K562 (cell line): ENCODE results near the gene FIBP. TPM values are rescaled to one million over a fixed set of nuclear protein-coding genes. Genes with fewer than 3 reads are reported as not detected.

Experiments
- BHLHE40 ChIP-seq: IDR thresholded peaks from 2 replicates; pipeline ENCODE4 v1.6.1; 2011; ENCODE audit warnings: low read length, improper control_type of control experiment
- ETV1 ChIP-seq: fragments of 450-650 bp; conservative IDR thresholded peaks from 2 replicates; pipeline ENCODE4 v1.6.1; 2016; ENCODE audit warnings: missing genetic modification characterization, control low read depth, low read depth, missing compliant biosample characterization
- POLR2H ChIP-seq: IDR thresholded peaks from 2 replicates; pipeline ENCODE4 v1.6.1; 2016; ENCODE audit warnings: missing genetic modification characterization, low read depth, mild to moderate bottlenecking, control low read depth, missing compliant biosample characterization, moderate library complexity
- RB1 ChIP-seq: fragments of 450-650 bp; IDR thresholded peaks from 2 replicates; pipeline ENCODE4 v1.6.1; 2017; ENCODE audit warnings: low read depth, mild to moderate bottlenecking
- SP1 ChIP-seq: sonication (generic); formaldehyde crosslinking; IDR thresholded peaks from 2 replicates; pipeline ENCODE4 v1.8.1; 2022; ENCODE audit warnings: mild to moderate bottlenecking, missing genetic modification reagents
- ZBTB34 ChIP-seq: fragments of 250-450 bp; sonication (Bioruptor Pico); IDR thresholded peaks from 2 replicates; pipeline ENCODE4 v1.8.0; 2021; ENCODE audit warnings: mild to moderate bottlenecking, moderate library complexity
- ZBTB40 ChIP-seq, 2 experiments: fragments of 450-650 bp in 1 of 2; sonication (generic) in 1 of 2; formaldehyde crosslinking in 1 of 2; IDR thresholded peaks; 2 replicates each; pipeline versions ENCODE4 v1.7.1 to v1.9.0; 2016 to 2022; ENCODE audit warnings: inconsistent platforms in 1 of 2, mild to moderate bottlenecking in 1 of 2, missing genetic modification reagents in 1 of 2
- ZNF511 ChIP-seq: sonication (generic); formaldehyde crosslinking; IDR thresholded peaks from 2 replicates; pipeline ENCODE4 v1.8.0; 2022; ENCODE audit warnings: mild to moderate bottlenecking, missing genetic modification reagents
- ZSCAN32 ChIP-seq: fragments of 450-650 bp; formaldehyde crosslinking; IDR thresholded peaks from 2 replicates; pipeline ENCODE4 v1.4.0; 2020; ENCODE audit warnings: mild to moderate bottlenecking, moderate library complexity
- polyA plus RNA-seq, 8 experiments: library from polyadenylated mRNA; depleted of rRNA in 4 of 8; stranded (reverse) in 5 of 8; unstranded in 3 of 8; fragments of >200 nt; fragmentation: Nextera tagmentation in 2 of 8; fragmentation: Illumina TruSeq in 1 of 8; extraction: Ambion mirVana in 2 of 8; extraction: Trizol in 1 of 8; gene quantifications; 2 replicates each; pipeline versions ENCODE4 v1.2.1 to v1.2.3, GENCODE V29; 2011 to 2014; ENCODE audit warnings: inconsistent platforms in 1 of 8, missing spikeins in 1 of 8
- total RNA-seq, 7 experiments: library from RNA; depleted of rRNA in 6 of 7; stranded (reverse); fragments of >200 nt in 6 of 7; fragmentation: Illumina TruSeq in 2 of 7; extraction: Trizol in 2 of 7; gene quantifications; 2 replicates each; pipeline versions ENCODE4 v1.2.1 to v1.2.3, GENCODE V29; 2011 to 2021; ENCODE audit warnings: low replicate concordance in 1 of 7
- TF ChIP-seq, protein P1 (sequence below): sonication (generic); formaldehyde crosslinking; IDR thresholded peaks from 2 replicates; pipeline ENCODE4 v1.5.0; 2020; ENCODE audit warnings: missing genetic modification reagents
- TF ChIP-seq, protein P2 (sequence below): fragments of 200-800 bp; sonication (Bioruptor generic); IDR thresholded peaks from 2 replicates; pipeline ENCODE4 v1.6.1; 2017; ENCODE audit warnings: missing genetic modification characterization, missing compliant biosample characterization

Gene FIBP
- total and polyA plus RNA-seq, 9 of the 15 experiments (the other 6 are each of a cell fraction or from before 2014, with no cell fraction given) = 41.2 to 79.2 (median 48.6) TPM

GRCh38 chr11:65873318-65874156 lies 14.7 kb downstream of the FIBP start (continued):
- no peak for TF ChIP-seq ZBTB34 (CRISPR knock-in tag)
- peak; percentile 99 for TF ChIP-seq SP1 (CRISPR knock-in tag)
- no peak for TF ChIP-seq ZSCAN32 (CRISPR knock-in tag)
- 0 out of 2 replicates have a peak, but pooled peaks have one; percentile 60 for TF ChIP-seq ZBTB40 (IDR thresholded peaks at IDR 0.05)
- no peak for TF ChIP-seq ZBTB40 (CRISPR knock-in tag; IDR thresholded peaks at IDR 0.05)
- 0 out of 2 replicates have a peak, but pooled peaks have one; percentile 22 for TF ChIP-seq ZNF511 (CRISPR knock-in tag)
- TF ChIP-seq, protein P1, sequence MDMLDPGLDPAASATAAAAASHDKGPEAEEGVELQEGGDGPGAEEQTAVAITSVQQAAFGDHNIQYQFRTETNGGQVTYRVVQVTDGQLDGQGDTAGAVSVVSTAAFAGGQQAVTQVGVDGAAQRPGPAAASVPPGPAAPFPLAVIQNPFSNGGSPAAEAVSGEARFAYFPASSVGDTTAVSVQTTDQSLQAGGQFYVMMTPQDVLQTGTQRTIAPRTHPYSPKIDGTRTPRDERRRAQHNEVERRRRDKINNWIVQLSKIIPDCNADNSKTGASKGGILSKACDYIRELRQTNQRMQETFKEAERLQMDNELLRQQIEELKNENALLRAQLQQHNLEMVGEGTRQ = peak; percentile 94
- TF ChIP-seq RB1 = peak; percentile 83
- TF ChIP-seq BHLHE40 = peak; percentile 89
- TF ChIP-seq POLR2H (tag) = 0 out of 2 replicates have a peak, but pooled peaks have one; percentile 13
- TF ChIP-seq ETV1 (tag) = 0 out of 2 replicates have a peak, but pooled peaks have one; percentile 10
- TF ChIP-seq, protein P2, sequence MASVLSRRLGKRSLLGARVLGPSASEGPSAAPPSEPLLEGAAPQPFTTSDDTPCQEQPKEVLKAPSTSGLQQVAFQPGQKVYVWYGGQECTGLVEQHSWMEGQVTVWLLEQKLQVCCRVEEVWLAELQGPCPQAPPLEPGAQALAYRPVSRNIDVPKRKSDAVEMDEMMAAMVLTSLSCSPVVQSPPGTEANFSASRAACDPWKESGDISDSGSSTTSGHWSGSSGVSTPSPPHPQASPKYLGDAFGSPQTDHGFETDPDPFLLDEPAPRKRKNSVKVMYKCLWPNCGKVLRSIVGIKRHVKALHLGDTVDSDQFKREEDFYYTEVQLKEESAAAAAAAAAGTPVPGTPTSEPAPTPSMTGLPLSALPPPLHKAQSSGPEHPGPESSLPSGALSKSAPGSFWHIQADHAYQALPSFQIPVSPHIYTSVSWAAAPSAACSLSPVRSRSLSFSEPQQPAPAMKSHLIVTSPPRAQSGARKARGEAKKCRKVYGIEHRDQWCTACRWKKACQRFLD (CRISPR knock-in tag) = 0 out of 2 replicates have a peak, but pooled peaks have one; percentile 31
